GM19324 (cell line): ENCODE results near the gene ZNF845.
"Not testable (repeated sequence)": the region's sequence is repeated elsewhere in the genome, so short reads cannot be mapped to it uniquely, and the experiment has no call there.

Experiments used
- ATAC-seq: cut with Tn5 transposase; IDR thresholded peaks from one replicate; pipeline ENCODE4 v1.9.1; 2021; ENCODE audit warnings: mild to moderate bottlenecking, moderate library complexity; ENCODE audit not compliant: unreplicated experiment, low FRiP score

ZNF845 gene

GRCh38 chr19:53333463-53334449 lies at the start of gene ZNF845:
Gene ZNF845, plus strand, starts transcription at chr19:53333749. Its CDS starts 7,559 bp downstream, at chr19:53341308.
- ATAC-seq = peak; percentile 90

GRCh38 chr19:53285087-53285486 lies 48.5 kb upstream of the ZNF845 start:
- no peak for ATAC-seq

- no peak for ATAC-seq
Measured at GRCh38 chr19:53290758-53291549, 42.6 kb upstream of the ZNF845 start.

- no peak for ATAC-seq
Measured at GRCh38 chr19:53294786-53295441, 38.6 kb upstream of the ZNF845 start.

GRCh38 chr19:53301341-53301740 lies 32.2 kb upstream of the ZNF845 start:
- ATAC-seq = not testable (repeated sequence)

- ATAC-seq = no peak
Measured at GRCh38 chr19:53308339-53308811, 25.2 kb upstream of the ZNF845 start.

GRCh38 chr19:53311044-53311443 lies 22.5 kb upstream of the ZNF845 start:
- no peak for ATAC-seq

GRCh38 chr19:53311897-53312296 lies 21.7 kb upstream of the ZNF845 start:
- no peak for ATAC-seq

- no peak for ATAC-seq
Measured at GRCh38 chr19:53328967-53329366, 4.6 kb upstream of the ZNF845 start.

GRCh38 chr19:53332484-53332883 lies 1.1 kb upstream of the ZNF845 start:
- no peak for ATAC-seq

GRCh38 chr19:53333066-53333462 lies 485 bp upstream of the ZNF845 start:
- peak; percentile 3 for ATAC-seq

- not testable (repeated sequence) for ATAC-seq
Measured at GRCh38 chr19:53344403-53344802, 10.9 kb downstream of the ZNF845 start.

- ATAC-seq = no peak
Measured at GRCh38 chr19:53355739-53356138, 22.2 kb downstream of the ZNF845 start.

GRCh38 chr19:53357821-53358581 lies 24.5 kb downstream of the ZNF845 start:
- no peak for ATAC-seq

GRCh38 chr19:53360056-53360455 lies 26.5 kb downstream of the ZNF845 start:
- ATAC-seq = not testable (repeated sequence)

- ATAC-seq = peak; percentile 96
Measured at GRCh38 chr19:53365134-53365898, 31.8 kb downstream of the ZNF845 start, which contains the start of gene ZNF525. Gene ZNF525, plus strand, starts transcription at chr19:53365705. Its CDS starts 6,577 bp downstream, at chr19:53372282.

- ATAC-seq = peak; percentile 26
Measured at GRCh38 chr19:53365899-53366493, 32.4 kb downstream of the ZNF845 start.

- ATAC-seq = no peak
Measured at GRCh38 chr19:53372196-53372595, 38.6 kb downstream of the ZNF845 start.

GRCh38 chr19:53374288-53374687 lies 40.7 kb downstream of the ZNF845 start:
- no peak for ATAC-seq
